Activated gamma-delta T cell (primary cell): ENCODE results near the gene ABCF2.

Experiments used
- DNase-seq: peaks from one replicate; lab custom pipeline; 2025; lab: John Stamatoyannopoulos, UW

Gene ABCF2

DNA sequence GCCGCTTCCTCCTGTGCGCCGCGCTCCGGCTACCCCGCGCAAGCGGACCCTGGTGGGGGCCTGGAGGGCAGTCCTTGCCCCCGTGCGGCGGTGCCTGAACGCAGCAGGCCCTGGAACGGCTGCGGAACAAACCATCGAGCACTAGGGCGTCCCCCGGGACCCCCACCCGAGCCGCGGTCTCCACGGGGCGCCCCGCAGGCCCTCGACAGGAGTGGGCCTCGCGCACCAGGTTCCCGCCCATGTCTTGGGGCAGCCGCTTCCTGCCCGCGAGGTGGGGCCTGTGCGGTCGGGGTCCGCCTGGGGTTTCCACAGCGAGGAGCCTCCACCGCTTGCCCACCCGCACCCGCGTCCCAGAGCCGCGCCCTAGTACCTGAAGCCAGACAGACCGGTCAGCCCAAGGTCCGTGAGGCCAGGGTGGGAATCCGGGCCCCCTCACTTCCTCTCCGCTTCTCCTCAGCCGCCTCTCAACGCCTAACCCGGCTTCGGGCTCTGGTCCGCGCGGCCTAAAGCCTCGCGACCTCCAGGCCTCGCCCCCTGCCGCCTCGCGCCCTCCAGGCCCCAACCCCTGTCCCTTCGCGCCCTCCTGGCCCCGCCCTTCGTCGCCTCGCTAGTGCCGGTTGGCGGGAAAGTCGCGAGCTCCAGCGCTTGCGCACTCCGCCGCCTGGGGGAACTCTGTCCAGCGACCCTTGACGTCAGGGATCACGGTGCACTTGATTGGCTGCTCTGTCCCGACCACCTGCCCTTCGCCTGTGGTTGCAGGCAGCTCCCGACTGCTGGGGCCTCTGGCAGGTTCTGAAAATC lies 52.6 kb downstream of the ABCF2 start:
- no peak for DNase-seq

DNA sequence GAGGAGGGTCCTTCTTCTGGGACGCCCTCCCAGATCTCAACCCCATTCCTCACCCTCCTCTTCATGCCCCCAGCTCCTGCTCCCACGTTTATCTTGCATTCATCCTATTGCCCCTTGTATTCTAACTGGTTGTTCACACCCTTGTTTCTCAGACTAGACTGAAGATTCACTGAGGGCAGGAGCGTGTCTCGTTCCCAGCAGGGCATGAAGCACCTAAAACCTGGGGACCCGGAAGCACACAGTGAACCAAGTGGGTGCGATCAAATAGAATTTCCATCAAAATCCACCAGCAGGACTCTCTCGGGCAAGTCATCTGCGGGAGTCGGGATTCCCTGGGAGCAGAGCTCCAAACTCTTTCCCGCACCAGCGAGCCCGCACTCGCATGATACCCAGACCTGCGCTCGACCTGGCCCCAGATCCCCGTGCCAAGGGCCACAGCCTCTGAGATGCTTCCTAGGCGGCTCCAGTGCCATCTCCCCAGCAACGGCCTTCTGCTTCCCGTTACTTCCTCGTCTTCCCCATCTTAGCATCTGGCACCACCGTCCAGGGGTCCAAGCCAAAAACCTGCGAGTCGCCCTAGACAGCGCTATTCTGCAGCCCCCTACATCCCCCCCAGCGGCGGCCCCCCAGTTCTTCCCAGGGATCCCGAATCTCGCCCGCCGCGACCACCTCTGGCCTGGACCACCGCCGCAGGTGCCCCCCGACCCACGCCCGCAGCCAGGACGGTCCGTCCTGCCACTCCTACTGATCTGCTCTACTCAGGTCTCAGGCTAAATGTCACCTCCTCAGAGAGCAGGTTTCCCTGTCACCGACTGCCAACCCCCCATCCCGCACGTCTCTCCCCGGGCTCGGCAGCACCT lies 53.4 kb downstream of the ABCF2 start:
- no peak for DNase-seq

DNA sequence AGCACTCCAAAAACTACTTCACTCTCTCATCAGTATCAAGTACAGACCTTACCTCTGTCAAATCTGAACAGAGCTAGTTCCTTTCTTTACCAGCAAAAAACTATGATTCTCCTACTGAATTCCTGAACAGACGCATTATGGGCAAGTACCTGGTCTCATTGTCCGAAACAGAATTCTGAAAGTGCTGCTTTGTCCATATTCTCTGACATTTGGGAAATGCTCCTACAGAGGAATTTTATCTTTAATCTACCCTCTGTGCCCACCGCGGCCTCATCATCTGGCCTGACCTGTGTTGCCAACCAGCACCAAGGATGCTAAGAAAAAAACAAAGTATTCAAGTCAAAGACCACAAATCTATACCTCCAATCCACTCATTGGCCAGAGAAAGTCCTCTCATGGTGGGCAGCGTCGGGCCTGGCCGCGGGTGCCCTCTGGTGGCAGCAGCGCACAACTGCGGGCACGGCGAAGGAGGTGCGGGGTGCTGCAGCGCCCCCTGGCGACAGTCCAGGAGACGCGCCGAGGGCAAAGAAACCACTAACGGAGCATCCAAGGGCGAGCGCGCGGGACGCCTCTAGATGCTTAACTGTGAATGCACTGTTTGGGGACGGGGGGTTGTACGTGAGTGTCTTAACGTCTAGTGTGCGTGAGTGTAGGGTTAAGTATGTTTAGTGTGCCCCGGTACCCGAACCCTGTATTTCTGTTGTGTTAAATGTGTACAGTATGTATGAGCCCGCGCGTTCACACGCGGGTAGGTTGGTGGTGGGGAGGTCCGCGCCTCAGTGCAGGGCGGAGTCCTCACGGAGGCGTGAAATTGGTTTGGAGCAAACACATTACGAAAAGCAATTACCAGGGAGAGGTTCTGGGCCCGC lies 54.5 kb downstream of the ABCF2 start:
- DNase-seq = peak; percentile 64

DNA sequence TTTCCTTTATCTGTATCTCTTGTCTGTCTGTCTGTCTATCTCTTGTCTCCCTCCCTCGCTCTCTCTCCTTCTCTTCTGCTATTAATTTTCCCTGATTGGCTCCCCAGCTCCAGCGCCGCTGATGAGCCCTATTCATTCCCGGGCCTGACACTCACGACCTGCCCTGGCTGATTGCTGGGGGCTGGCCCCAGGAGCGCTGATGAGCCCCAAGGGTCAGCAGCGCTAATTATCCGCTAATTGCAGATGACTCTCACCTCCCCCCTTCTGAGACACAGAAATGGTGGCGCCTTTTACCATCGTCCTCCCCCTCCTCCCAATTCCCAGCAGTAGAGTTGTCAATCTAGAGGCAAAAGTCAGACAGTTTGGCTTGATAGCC lies 58.2 kb downstream of the ABCF2 start:
- no peak for DNase-seq

DNA sequence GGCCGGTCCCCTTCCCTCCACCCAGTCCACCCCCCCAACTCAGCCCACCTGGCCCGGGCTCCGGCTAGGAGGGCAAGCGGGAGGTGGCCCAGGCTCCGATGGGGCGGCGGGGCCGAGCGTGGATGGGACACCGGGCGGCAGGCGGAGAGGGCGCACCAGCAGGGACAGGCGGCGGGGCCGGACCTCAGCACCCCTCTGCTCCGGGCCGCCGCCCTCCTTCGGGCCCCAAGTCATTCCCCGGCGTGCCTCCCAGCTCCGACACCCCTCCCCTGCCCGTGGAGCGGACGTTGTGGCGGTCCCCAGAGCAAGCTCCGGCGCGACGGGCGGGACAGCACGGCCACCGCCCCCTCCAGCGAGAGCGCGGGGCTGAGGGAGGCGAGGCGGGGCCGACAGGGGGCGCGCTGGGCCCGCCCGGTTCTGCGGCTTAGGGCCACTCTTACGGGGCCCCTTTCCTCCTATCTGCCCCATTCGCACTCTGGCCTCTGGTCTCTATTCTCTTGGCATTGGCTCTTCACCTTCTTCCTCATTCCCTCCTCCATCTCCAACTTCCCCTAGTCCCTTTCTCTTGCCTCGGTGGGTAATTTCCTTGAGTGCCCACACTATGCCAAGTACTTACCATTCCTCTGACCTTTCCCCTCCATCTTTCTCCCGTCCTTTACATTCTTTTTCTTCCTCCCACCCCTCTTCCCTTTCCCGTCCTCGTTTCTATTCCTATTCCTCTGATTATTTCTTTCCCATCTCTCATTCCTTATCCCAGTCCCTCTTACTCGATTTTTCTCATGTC lies 58.8 kb downstream of the ABCF2 start:
- DNase-seq = peak; percentile 38

DNA sequence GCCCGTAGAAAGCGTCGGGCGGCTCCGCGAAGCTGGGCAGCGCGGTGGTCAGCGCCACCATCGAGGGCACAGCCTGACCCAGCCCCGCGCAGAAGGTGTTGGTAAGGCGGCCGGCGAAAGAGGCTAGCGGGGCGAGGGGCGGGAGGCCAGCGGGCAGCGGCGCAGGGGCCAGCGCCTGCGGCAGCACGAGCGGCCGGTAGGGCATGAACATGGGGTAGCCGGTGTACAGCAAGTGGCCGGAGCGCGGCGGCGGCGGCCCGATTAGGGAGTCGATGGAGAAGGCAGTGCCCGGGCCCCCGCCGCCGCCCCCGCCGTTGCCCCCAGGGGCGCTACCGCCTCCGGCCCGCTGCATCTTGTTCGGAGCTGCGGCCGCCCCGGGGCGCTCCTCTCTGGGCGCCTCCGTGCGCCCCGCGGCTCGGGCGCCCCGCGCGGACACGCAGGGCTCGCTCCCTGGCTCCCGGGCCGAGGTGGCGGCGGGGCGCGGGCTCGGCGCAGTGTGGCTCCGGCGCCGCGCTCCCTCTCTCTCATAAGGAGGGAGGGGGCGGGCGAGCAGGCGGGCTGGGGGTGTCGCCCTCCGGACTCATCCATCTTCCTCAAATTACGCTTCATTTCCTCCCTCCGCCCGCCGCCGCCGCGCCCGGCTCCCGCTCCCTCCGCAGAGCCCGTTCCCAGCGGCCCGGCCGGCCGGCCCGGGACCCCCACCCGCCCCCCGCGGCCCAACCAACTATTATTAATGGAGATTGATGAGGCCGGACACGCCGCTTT lies 59.6 kb downstream of the ABCF2 start, which contains the start of gene GBX1:
Gene GBX1, minus strand, starts transcription at position 498 of the 765 bp plus-strand sequence. Its CDS starts 146 bp downstream, at position 352.
- no peak for DNase-seq

DNA sequence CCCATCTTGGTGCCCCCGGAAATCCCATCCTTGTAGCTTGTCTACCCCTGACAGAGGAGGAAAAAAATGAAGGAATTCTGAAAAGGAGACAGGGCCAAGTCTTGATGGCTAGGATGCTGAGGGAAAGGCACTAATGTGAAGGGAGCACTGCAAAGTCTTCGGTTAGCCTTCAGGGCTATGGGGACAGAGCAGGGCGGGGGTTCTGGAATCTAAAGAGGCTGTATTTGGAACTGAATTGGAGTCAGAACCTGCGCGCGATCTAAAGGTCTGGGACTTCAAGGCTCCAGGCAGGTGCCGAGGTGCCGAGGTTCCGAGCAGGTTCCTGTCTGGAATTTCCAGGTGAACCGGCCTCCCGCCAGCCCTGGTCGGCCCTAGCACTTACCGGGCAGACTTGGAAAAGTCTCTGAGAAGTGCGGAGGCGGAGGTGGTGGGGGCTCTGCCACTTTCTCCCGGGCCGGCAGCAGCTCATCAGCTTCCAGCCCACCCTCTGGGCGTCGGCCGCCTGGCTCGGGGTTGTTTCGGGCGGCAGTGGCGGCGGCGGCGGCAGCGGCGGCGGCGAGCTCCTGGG lies 60.3 kb downstream of the ABCF2 start:
- no peak for DNase-seq
